Left lung (tissue), 10 donors: ENCODE results near the gene TMPO. TPM values are rescaled to one million over a fixed set of nuclear protein-coding genes. Genes with fewer than 3 reads are reported as not detected.
"Not testable (repeated sequence)": the region's sequence is repeated elsewhere in the genome, so short reads cannot be mapped to it uniquely, and the experiment has no call there.

ENCODE experiments used
- ATAC-seq: fragments of 200-7000 bp; cut with Tn5 transposase; one replicate; pipeline ENCODE4 v1.9.1; 2020; ENCODE audit warnings: moderate library complexity
- DNase-seq, 4 donors: peaks; one replicate each; pipeline ENCODE4 v3.0.0-alpha.2; 2013 to 2020
- H3K27ac ChIP-seq, 2 donors: fragments of 200-600 bp; sonication (generic) in 1 of 2; one replicate each; pipeline versions ENCODE4 v1.5.0 to v1.8.0; 2020 to 2021
- H3K27me3 ChIP-seq, 2 donors: fragments of 200-600 bp; sonication (generic) in 1 of 2; one replicate each; pipeline versions ENCODE4 v1.5.0 to v1.8.0; 2020 to 2021
- H3K36me3 ChIP-seq, 2 donors: fragments of 200-600 bp; sonication (generic) in 1 of 2; one replicate each; pipeline versions ENCODE4 v1.5.0 to v1.8.0; 2020 to 2021
- H3K4me1 ChIP-seq, 2 donors: fragments of 200-600 bp; one replicate each; pipeline ENCODE4 v1.8.0; 2021
- H3K4me3 ChIP-seq, 2 donors: fragments of 200-600 bp; sonication (generic) in 1 of 2; one replicate each; pipeline versions ENCODE4 v1.5.0 to v1.8.0; 2020 to 2021; ENCODE audit warnings: mild to moderate bottlenecking in 1 of 2
- H3K9me3 ChIP-seq, 2 donors: fragments of 200-600 bp; sonication (generic) in 1 of 2; one replicate each; pipeline versions ENCODE4 v1.5.0 to v1.8.0; 2020 to 2021
- intact Hi-C, 2 donors: fragments of 100-400 bp; cut with DNase I; formaldehyde crosslinking; loops; one replicate each; pipeline versions ENCODE4 v1.11.2 to v1.14.2; 2022
- polyA plus RNA-seq, 6 donors: library from polyadenylated mRNA; unstranded; fragments of 120-200 nt; gene quantifications; one replicate each; pipeline ENCODE4 v1.2.1, GENCODE V29; 2013; ENCODE audit not compliant: insufficient read length in 6 of 6
- total RNA-seq, 2 donors: library from RNA; stranded (reverse); fragmentation: NEBNext Ultra II Directional; extraction: Animal tissue kit (Norgen Biotek cat#: 25700); gene quantifications; one replicate each; pipeline ENCODE4 v1.2.1, GENCODE V29; 2021
- TF ChIP-seq, protein P1 (sequence below), 2 donors: fragments of 200-600 bp; sonication (generic) in 1 of 2; IDR thresholded peaks; one replicate each; pipeline versions ENCODE4 v1.5.0 to v1.8.0; 2021; ENCODE audit warnings: antibody characterized with exemption in 2 of 2
- donor health status: DM: no; HTN: yes; CAD: no.
- donor health status: DM: no; HTN: no; CAD: no.

The TMPO gene
- total and polyA plus RNA-seq, 8 donors = 53.4 to 262 (median 198) TPM

GRCh38 chr12:98544751-98545150 lies 29.4 kb downstream of the TMPO start:
- DNase-seq = no peak
- Histone ChIP-seq H3K4me3 (no peak overlapping the region), H3K9me3 (no peaks in the 10 kb centered on the region), H3K36me3 (peaks cover 0 to 66% of the 10 kb centered on the region in 2 donors), H3K27ac (no peak overlapping the region), H3K27me3 (no peaks in the 10 kb centered on the region), H3K4me1 (no peaks in the 10 kb centered on the region)
- no peak for ATAC-seq
- TF ChIP-seq, protein P1, sequence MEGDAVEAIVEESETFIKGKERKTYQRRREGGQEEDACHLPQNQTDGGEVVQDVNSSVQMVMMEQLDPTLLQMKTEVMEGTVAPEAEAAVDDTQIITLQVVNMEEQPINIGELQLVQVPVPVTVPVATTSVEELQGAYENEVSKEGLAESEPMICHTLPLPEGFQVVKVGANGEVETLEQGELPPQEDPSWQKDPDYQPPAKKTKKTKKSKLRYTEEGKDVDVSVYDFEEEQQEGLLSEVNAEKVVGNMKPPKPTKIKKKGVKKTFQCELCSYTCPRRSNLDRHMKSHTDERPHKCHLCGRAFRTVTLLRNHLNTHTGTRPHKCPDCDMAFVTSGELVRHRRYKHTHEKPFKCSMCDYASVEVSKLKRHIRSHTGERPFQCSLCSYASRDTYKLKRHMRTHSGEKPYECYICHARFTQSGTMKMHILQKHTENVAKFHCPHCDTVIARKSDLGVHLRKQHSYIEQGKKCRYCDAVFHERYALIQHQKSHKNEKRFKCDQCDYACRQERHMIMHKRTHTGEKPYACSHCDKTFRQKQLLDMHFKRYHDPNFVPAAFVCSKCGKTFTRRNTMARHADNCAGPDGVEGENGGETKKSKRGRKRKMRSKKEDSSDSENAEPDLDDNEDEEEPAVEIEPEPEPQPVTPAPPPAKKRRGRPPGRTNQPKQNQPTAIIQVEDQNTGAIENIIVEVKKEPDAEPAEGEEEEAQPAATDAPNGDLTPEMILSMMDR (IDR thresholded peaks at IDR 0.05) = no peak
- intact Hi-C loops = no loop called here

- intact Hi-C loops = no loop called here
- Histone ChIP-seq H3K4me3 (no peak overlapping the region), H3K9me3 (no peaks in the 10 kb centered on the region), H3K27ac (no peak overlapping the region), H3K36me3 (peaks cover 0 to 65% of the 10 kb centered on the region in 2 donors), H3K4me1 (no peaks in the 10 kb centered on the region), H3K27me3 (no peaks in the 10 kb centered on the region)
- TF ChIP-seq, protein P1 (IDR thresholded peaks at IDR 0.05) = no peak
- DNase-seq (no peak), ATAC-seq (no peak)
Observed at GRCh38 chr12:98549371-98550110, 34.2 kb downstream of the TMPO start.

DNA sequence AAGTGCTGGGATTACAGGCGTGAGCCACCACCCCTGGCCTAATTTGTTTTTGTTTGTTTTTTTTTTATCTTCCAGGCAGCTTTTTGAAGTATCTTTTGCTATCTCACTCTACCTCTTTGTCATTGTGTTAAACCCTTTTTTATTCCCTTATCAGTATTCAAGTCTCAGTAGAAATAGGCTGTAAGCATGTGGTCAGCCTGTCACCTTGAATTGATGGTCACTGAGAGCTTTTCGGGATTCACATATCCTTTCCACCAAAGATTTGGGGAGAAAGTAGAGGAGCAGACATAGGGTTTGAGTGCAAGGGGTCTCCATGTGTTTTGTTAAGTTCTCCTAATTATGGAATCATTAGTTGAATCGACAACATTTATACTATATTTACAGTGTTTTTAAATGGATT lies 36.4 kb downstream of the TMPO start:
- TF ChIP-seq, protein P1 (IDR thresholded peaks at IDR 0.05) = no peak
- ATAC-seq (no peak), DNase-seq (no peak)
- Histone ChIP-seq H3K27me3 (no peaks in the 10 kb centered on the region), H3K36me3 (peaks cover 0 to 46% of the 10 kb centered on the region in 2 donors), H3K4me3 (no peak overlapping the region), H3K9me3 (no peaks in the 10 kb centered on the region), H3K4me1 (no peaks in the 10 kb centered on the region), H3K27ac (no peak overlapping the region)
- intact Hi-C loops = no loop called here

DNA sequence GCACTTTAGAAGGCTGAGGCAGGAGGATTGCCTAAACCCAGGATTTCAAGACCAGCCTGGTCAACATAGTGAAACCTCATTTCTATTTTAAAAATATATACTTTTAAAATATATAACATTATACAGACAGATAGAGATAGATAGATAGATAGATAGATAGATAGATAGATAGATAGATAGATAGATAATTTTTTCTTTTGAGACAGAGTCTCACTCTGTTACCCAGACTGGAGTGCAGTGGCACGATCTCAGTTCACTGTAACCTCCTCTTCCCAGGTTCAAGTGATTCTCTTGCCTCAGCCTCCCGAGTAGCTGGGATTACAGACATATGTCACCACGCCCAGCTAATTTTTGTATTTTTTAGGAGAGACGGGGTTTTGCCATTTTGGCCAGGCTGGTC lies 42.7 kb downstream of the TMPO start:
- H3K27ac ChIP-seq, intact Hi-C loops: not testable (repeated sequence)

GRCh38 chr12:98559666-98560065 lies 44.3 kb downstream of the TMPO start:
- Histone ChIP-seq H3K27ac (no peak overlapping the region), H3K36me3 (no peaks in the 10 kb centered on the region), H3K27me3 (no peaks in the 10 kb centered on the region), H3K4me1 (no peaks in the 10 kb centered on the region), H3K4me3 (no peak overlapping the region), H3K9me3 (no peaks in the 10 kb centered on the region)
- DNase-seq = no peak
- intact Hi-C loops = no loop called here
- ATAC-seq = no peak
- TF ChIP-seq, protein P1 (IDR thresholded peaks at IDR 0.05) = no peak

More for the DNA sequence above, 42.7 kb downstream of the TMPO start:
- H3K4me1 ChIP-seq, ATAC-seq, H3K27me3 ChIP-seq, H3K36me3 ChIP-seq, H3K9me3 ChIP-seq, H3K4me3 ChIP-seq, DNase-seq: not testable (repeated sequence)

- H3K9me3 ChIP-seq = no peaks in the 10 kb centered on the region
- H3K4me1 ChIP-seq = no peaks in the 10 kb centered on the region
- H3K27ac ChIP-seq = no peak overlapping the region
- no peak overlapping the region for H3K4me3 ChIP-seq
- TF ChIP-seq, protein P1 (IDR thresholded peaks at IDR 0.05) = no peak
- no peaks in the 10 kb centered on the region for H3K36me3 ChIP-seq
- H3K27me3 ChIP-seq = no peaks in the 10 kb centered on the region
- ATAC-seq = no peak
- intact Hi-C loops = no loop called here
- DNase-seq = no peak
Observed at GRCh38 chr12:98561846-98562245, 46.5 kb downstream of the TMPO start.
